ENCODE results near the gene SOCS1.

The SOCS1 gene

DNA sequence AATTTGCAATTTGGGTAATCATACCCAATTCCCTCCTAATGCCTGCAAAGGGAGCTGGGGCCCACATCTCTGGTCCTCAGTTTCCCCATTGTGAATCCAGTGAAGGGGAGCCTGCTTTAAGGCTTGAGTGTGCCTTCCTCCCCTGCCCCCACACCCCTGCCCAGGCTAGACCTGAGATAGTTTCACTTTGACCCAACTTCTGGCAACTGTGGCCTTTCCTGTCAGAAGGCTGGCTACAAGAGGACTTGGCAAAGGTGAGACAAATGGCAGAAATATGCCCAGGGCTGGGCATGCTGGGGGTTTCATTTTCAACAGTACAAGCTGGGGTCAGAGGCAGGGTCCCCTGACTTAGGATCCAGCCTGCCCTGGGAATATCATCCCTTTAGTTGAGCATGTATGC lies 10.0 kb downstream of the SOCS1 start:
- DNase-seq (ENCODE audit: low read depth, low spot score), result no peak
- TF ChIP-seq YY1 (IDR thresholded peaks at IDR 0.05; ENCODE audit: insufficient read depth, insufficient read length) (no peak), SUZ12 (IDR thresholded peaks at IDR 0.05; ENCODE audit: extremely low read depth, insufficient read depth, insufficient read length) (no peak), ZNF274 (IDR thresholded peaks at IDR 0.05; ENCODE audit: low read depth, low read length) (no peak)
- Histone ChIP-seq H3K9me3 (ENCODE audit: insufficient read depth, low read length) (no peaks in the 10 kb centered on the region), H3K4me1 (ENCODE audit: insufficient read depth, insufficient read length) (peaks cover 11% of the 10 kb centered on the region), H3K9ac (ENCODE audit: insufficient read length, low read depth) (no peak overlapping the region), H3K27me3 (ENCODE audit: insufficient read depth, insufficient read length) (no peaks in the 10 kb centered on the region), H3K36me3 (ENCODE audit: insufficient read depth, insufficient read length, low read length) (no peaks in the 10 kb centered on the region), H3K4me3 (ENCODE audit: insufficient read length, low read depth) (no peak overlapping the region)

- Histone ChIP-seq H3K4me1 (ENCODE audit: insufficient read depth, insufficient read length) (peaks cover 17% of the 10 kb centered on the region), H3K9ac (ENCODE audit: insufficient read length, low read depth) (no peak overlapping the region), H3K9me3 (ENCODE audit: insufficient read depth, low read length) (no peaks in the 10 kb centered on the region), H3K4me3 (ENCODE audit: insufficient read length, low read depth) (no peak overlapping the region), H3K36me3 (ENCODE audit: insufficient read depth, insufficient read length, low read length) (no peaks in the 10 kb centered on the region), H3K27me3 (ENCODE audit: insufficient read depth, insufficient read length) (no peaks in the 10 kb centered on the region)
- DNase-seq (ENCODE audit: low read depth, low spot score), result no peak
- TF ChIP-seq SUZ12 (IDR thresholded peaks at IDR 0.05; ENCODE audit: extremely low read depth, insufficient read depth, insufficient read length) (no peak), ZNF274 (IDR thresholded peaks at IDR 0.05; ENCODE audit: low read depth, low read length) (no peak), YY1 (IDR thresholded peaks at IDR 0.05; ENCODE audit: insufficient read depth, insufficient read length) (no peak)
These were observed 10.7 kb downstream of the SOCS1 start for GRCh38 chr16:11245222-11245737.

DNA sequence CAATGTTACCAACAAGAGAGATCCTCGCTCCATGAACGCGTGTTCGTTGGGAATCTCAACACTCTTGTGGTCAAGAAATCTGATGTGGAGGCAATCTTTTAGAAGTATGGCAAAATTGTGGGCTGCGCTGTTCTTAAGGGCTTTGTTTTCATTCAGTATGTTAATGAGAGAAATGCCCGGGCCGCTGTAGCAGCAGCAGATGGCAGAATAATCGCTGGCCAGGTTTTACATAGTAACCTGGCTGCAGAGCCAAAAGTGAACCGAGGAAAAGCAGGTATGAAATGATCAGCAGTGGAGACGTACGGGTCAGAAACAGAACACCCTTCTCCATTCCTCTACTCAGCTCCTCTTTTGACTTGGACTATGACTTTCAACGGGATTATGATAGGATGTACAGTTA lies 13.3 kb downstream of the SOCS1 start:
- Histone ChIP-seq H3K36me3 (ENCODE audit: insufficient read depth, insufficient read length, low read length) (no peaks in the 10 kb centered on the region), H3K27me3 (ENCODE audit: insufficient read depth, insufficient read length) (no peaks in the 10 kb centered on the region), H3K4me1 (ENCODE audit: insufficient read depth, insufficient read length) (peaks cover 5% of the 10 kb centered on the region), H3K4me3 (ENCODE audit: insufficient read length, low read depth) (no peak overlapping the region), H3K9me3 (ENCODE audit: insufficient read depth, low read length) (no peaks in the 10 kb centered on the region), H3K9ac (ENCODE audit: insufficient read length, low read depth) (no peak overlapping the region)
- TF ChIP-seq YY1 (IDR thresholded peaks at IDR 0.05; ENCODE audit: insufficient read depth, insufficient read length) (no peak), ZNF274 (IDR thresholded peaks at IDR 0.05; ENCODE audit: low read depth, low read length) (no peak), SUZ12 (IDR thresholded peaks at IDR 0.05; ENCODE audit: extremely low read depth, insufficient read depth, insufficient read length) (no peak)
- DNase-seq (ENCODE audit: low read depth, low spot score), result no peak

GRCh38 chr16:11241480-11242204 lies 14.4 kb downstream of the SOCS1 start:
- H3K4me1 ChIP-seq (ENCODE audit: insufficient read depth, insufficient read length), result peaks cover 5% of the 10 kb centered on the region
- TF ChIP-seq ZNF274 (IDR thresholded peaks at IDR 0.05; ENCODE audit: low read depth, low read length) (no peak), SUZ12 (IDR thresholded peaks at IDR 0.05; ENCODE audit: extremely low read depth, insufficient read depth, insufficient read length) (no peak), YY1 (IDR thresholded peaks at IDR 0.05; ENCODE audit: insufficient read depth, insufficient read length) (no peak)
- no peaks in the 10 kb centered on the region for H3K27me3 ChIP-seq (ENCODE audit: insufficient read depth, insufficient read length)
- no peaks in the 10 kb centered on the region for H3K36me3 ChIP-seq (ENCODE audit: insufficient read depth, insufficient read length, low read length)
- no peak overlapping the region for H3K4me3 ChIP-seq (ENCODE audit: insufficient read length, low read depth)
- no peaks in the 10 kb centered on the region for H3K9me3 ChIP-seq (ENCODE audit: insufficient read depth, low read length)
- H3K9ac ChIP-seq (ENCODE audit: insufficient read length, low read depth), result no peak overlapping the region
- DNase-seq (ENCODE audit: low read depth, low spot score), result no peak

DNA sequence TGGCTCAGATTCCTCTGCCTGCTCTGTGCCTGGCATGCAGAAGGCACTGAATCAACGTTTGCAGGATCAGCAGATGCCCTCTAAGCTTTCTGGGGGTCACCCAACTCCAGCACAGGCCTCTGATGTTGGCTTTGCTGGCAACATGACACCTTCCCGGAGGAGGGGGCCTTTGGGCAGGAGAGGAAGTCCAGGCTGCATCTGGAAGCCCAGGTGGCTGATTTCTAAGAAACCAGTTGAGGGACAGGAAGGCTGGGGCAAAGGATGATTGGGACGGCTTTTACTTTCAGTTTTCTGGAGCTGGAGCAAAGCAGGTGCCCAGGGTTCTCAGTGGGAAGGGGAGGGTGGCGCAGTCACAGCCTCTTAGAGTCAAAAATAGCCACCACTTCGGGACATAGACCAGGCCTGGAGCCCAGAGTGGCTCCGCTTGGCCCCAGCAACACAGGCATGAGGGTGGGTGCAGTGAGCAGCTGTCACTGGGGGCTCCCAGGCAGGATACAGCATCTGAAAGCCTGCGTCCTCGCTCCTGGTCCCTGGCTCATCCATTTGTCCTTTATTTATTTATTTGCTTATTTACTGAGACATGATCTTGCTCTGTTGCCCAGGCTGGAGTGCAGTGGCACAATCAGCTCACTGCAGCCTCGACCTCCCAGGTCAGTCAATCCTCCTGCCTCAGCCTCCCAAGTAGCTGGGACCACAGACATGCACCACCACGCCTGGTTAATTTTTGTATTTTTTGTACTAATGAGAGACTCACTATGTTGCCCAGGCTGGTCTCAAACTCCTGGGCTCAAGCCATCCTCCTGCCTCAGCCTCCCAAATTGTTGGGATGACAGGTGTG lies 15.1 kb downstream of the SOCS1 start:
- Histone ChIP-seq H3K9me3 (ENCODE audit: insufficient read depth, low read length) (no peaks in the 10 kb centered on the region), H3K4me1 (ENCODE audit: insufficient read depth, insufficient read length) (peaks cover 5% of the 10 kb centered on the region), H3K27me3 (ENCODE audit: insufficient read depth, insufficient read length) (no peaks in the 10 kb centered on the region), H3K36me3 (ENCODE audit: insufficient read depth, insufficient read length, low read length) (no peaks in the 10 kb centered on the region), H3K9ac (ENCODE audit: insufficient read length, low read depth) (peak overlapping the region; percentile 17), H3K4me3 (ENCODE audit: insufficient read length, low read depth) (no peak overlapping the region)
- DNase-seq (ENCODE audit: low read depth, low spot score), result no peak
- TF ChIP-seq SUZ12 (IDR thresholded peaks at IDR 0.05; ENCODE audit: extremely low read depth, insufficient read depth, insufficient read length) (no peak), ZNF274 (IDR thresholded peaks at IDR 0.05; ENCODE audit: low read depth, low read length) (no peak), YY1 (IDR thresholded peaks at IDR 0.05; ENCODE audit: insufficient read depth, insufficient read length) (no peak)

DNA sequence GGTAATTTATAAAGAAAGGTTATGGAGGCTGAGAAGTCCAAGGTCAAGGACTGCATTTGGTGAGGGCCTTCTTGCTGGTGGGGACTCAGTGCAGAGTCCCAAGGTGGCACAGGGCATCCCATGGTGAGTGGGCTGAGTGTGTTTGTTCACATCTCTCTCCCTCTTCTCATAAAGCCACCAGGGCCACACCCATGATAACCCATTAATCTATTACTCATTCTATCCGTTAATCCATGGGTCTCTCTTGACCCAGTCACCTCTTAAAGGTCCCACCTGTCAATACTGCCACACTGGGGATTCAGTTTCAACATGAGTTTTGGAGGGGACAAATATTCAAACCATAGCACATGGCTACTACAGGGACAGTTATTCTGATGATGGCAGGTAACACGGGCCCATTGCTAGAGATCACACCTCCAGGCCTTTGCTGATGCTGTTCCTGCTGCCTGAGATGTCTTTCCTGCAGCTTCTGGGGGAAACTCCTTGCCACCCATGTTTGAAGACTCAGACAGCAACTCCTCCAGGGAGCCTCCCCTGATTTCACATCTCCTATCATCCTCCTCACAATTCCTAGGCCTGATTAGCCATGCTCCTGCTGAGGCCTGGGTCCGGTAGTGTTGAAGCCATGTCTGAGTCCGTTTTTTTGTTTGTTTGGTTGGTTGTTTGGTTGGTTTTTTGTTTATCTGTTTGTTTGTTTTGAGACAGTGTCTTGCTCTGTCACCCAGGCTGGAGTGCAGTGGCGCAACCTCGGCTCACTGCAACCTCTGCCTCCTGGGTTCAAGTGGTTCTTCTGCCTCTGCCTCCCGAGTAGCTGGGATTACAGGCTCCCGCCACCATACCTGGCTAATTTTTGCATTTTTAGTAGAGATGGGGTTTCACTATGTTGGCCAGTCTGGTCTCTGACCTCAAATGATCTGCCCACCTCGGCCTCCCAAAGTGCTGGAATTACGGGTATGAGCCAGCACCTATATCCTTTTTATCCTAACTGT lies 16.1 kb downstream of the SOCS1 start:
- no peak overlapping the region for H3K4me3 ChIP-seq (ENCODE audit: insufficient read length, low read depth)
- no peaks in the 10 kb centered on the region for H3K27me3 ChIP-seq (ENCODE audit: insufficient read depth, insufficient read length)
- peaks cover 5% of the 10 kb centered on the region for H3K4me1 ChIP-seq (ENCODE audit: insufficient read depth, insufficient read length)
- no peaks in the 10 kb centered on the region for H3K36me3 ChIP-seq (ENCODE audit: insufficient read depth, insufficient read length, low read length)
- H3K9ac ChIP-seq (ENCODE audit: insufficient read length, low read depth), result peak overlapping the region; percentile 17
- DNase-seq (ENCODE audit: low read depth, low spot score), result no peak
- H3K9me3 ChIP-seq (ENCODE audit: insufficient read depth, low read length), result no peaks in the 10 kb centered on the region
- TF ChIP-seq SUZ12 (IDR thresholded peaks at IDR 0.05; ENCODE audit: extremely low read depth, insufficient read depth, insufficient read length), result no peak
- no peak for TF ChIP-seq ZNF274 (IDR thresholded peaks at IDR 0.05; ENCODE audit: low read depth, low read length)
- no peak for TF ChIP-seq YY1 (IDR thresholded peaks at IDR 0.05; ENCODE audit: insufficient read depth, insufficient read length)
